ENCODE data around the gene PRPF40B.
A peak's percentile ranks its signal among the peaks of the same experiment; 100 is the strongest.

Gene PRPF40B

DNA sequence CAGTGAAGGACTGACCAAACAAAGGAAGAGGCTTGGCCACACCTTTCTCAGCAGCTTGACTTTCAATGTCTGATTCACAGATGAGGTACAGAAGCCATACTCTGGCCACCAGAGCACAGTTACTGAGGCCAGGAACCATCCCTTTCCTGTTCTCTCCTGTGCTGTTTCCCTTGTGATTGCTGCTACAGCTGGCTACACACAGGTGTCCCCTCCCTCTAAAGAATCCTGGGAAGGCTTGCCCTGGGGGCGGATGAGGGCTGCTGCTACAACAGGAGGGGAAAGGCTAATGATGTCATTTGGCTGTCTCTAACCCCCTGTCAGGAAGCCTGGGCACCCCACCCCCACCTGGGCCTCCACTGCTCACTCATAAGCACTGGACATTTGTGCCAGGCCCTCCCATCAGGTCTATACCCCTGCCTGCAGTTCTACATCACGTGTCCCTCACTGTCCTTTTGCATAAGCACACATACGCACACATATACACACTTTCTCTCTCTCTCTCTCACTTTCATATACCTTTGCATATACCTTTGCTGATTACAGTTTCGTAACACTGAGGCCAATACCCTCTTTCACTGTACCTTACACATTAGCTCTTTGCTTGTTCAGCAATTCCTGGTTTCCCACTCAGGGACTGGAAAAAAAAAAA, 41.4 kb downstream of the PRPF40B start:
- DNase-seq (ENCODE audit: low spot score) = peak; percentile 50
- in situ Hi-C loops (cut with MboI; ENCODE audit: low pct_unique_long_range_greater_than_20kb, low sequenced_read_pairs, unreplicated experiment) = no loop called here

DNA sequence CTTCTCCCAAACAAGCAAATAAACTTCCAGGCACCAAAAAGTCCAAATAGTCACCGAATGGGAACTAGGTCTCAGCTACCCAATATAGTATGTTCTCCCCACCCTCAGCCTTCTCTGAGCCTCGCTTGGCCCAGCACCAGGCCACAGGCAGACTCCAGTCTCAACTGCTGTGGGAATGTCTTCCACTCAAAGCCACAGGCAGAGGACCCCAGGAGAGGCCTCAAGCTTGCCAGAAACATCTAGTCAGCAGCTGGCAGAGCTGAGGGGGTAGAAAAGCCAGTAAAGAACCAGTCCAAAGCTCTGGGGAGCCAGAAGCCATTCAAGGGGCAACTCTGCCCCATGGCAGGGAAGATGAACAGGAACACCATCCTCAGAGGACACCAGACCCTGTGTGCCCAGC, 42.0 kb downstream of the PRPF40B start:
- TF ChIP-seq, protein P1, sequence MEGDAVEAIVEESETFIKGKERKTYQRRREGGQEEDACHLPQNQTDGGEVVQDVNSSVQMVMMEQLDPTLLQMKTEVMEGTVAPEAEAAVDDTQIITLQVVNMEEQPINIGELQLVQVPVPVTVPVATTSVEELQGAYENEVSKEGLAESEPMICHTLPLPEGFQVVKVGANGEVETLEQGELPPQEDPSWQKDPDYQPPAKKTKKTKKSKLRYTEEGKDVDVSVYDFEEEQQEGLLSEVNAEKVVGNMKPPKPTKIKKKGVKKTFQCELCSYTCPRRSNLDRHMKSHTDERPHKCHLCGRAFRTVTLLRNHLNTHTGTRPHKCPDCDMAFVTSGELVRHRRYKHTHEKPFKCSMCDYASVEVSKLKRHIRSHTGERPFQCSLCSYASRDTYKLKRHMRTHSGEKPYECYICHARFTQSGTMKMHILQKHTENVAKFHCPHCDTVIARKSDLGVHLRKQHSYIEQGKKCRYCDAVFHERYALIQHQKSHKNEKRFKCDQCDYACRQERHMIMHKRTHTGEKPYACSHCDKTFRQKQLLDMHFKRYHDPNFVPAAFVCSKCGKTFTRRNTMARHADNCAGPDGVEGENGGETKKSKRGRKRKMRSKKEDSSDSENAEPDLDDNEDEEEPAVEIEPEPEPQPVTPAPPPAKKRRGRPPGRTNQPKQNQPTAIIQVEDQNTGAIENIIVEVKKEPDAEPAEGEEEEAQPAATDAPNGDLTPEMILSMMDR (IDR thresholded peaks at IDR 0.05; ENCODE audit: extremely low read depth, insufficient read depth, missing control alignments) = no peak
- DNase-seq (ENCODE audit: low spot score) = no peak
- in situ Hi-C loops (cut with MboI; ENCODE audit: low pct_unique_long_range_greater_than_20kb, low sequenced_read_pairs, unreplicated experiment) = no loop called here

More for the DNA sequence above, 41.4 kb downstream of the PRPF40B start:
- TF ChIP-seq, protein P1 (IDR thresholded peaks at IDR 0.05; ENCODE audit: extremely low read depth, insufficient read depth, missing control alignments) = no peak

DNA sequence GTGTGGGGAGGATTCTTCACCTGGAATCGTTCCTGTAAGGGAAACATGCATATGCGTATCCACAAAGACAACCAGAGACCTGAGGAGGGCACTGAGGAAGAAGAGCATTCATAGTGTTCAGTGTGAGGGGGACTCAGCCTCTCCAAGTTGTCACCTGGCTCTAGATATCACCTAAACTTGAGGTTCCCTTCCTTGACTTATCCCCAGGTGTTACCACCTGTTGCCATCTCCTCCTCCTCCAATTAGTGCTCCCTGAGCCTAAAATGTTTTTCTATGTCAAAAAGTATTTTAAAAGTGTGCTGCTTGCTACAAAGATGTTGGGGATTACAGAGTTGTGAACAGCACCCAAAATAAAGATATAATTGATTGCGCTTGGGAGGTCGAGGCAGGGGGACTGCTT, 42.8 kb downstream of the PRPF40B start:
- TF ChIP-seq, protein P1 (IDR thresholded peaks at IDR 0.05; ENCODE audit: extremely low read depth, insufficient read depth, missing control alignments) = no peak
- in situ Hi-C loops (cut with MboI; ENCODE audit: low pct_unique_long_range_greater_than_20kb, low sequenced_read_pairs, unreplicated experiment) = no loop called here
- DNase-seq (ENCODE audit: low spot score) = no peak

DNA sequence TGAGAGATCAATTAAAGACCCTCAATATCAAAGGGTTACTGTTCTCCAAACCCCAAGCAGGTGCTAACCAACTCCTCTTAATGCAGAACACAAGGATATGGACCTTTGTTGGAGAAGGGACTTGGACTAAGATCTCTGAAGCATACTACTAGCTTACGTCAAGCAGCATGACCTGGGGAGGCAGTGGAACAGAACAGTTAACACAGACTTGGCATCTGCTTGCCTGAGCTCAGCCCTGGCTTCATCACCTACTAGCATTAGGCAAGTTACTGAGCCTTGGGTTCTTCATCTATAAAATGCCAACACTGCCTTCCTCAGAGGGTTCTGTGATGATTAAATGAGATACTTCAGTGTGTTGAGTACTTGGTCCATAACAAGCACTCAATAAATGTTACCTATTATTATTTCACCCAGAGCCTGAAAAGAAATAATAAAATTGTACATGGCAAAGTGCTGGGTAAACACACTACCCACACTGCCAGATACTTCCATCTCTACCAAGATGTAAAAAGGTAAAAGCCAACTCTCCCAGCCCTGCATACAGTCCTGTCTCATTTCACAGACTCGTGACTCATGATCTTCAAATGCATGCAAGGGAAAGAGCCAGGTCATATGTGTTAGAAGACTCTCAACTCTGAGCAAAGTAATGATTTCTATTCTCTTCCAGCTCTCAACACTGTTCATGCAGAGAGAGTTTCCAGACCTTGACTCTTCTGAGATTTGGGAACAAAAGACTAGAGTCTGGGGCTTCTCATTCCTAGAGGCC, 44.1 kb downstream of the PRPF40B start:
- in situ Hi-C loops (cut with MboI; ENCODE audit: low pct_unique_long_range_greater_than_20kb, low sequenced_read_pairs, unreplicated experiment) = no loop called here
- DNase-seq (ENCODE audit: low spot score) = no peak
- TF ChIP-seq, protein P1 (IDR thresholded peaks at IDR 0.05; ENCODE audit: extremely low read depth, insufficient read depth, missing control alignments) = no peak

DNA sequence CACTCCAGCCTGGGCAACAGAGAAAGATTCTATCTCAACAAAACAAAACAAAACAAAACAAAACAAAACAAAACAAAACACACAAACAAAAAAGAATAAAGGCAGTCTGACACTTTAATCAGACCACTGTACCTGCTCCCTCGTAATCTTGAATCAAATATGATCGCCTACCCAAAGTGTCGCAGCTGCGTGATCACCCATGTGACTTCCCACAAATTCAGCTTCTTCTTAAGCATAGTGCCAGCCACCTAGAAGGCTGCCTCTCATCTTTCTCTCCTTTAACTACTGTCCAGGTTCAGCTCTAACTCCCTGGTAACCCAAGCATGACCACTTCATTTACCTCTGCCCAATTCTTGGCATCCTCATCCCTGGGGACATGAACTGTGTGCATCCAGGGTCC, 46.4 kb downstream of the PRPF40B start:
- in situ Hi-C loops (cut with MboI; ENCODE audit: low pct_unique_long_range_greater_than_20kb, low sequenced_read_pairs, unreplicated experiment) = no loop called here
- TF ChIP-seq, protein P1 (IDR thresholded peaks at IDR 0.05; ENCODE audit: extremely low read depth, insufficient read depth, missing control alignments) = no peak
- DNase-seq (ENCODE audit: low spot score) = no peak

DNA sequence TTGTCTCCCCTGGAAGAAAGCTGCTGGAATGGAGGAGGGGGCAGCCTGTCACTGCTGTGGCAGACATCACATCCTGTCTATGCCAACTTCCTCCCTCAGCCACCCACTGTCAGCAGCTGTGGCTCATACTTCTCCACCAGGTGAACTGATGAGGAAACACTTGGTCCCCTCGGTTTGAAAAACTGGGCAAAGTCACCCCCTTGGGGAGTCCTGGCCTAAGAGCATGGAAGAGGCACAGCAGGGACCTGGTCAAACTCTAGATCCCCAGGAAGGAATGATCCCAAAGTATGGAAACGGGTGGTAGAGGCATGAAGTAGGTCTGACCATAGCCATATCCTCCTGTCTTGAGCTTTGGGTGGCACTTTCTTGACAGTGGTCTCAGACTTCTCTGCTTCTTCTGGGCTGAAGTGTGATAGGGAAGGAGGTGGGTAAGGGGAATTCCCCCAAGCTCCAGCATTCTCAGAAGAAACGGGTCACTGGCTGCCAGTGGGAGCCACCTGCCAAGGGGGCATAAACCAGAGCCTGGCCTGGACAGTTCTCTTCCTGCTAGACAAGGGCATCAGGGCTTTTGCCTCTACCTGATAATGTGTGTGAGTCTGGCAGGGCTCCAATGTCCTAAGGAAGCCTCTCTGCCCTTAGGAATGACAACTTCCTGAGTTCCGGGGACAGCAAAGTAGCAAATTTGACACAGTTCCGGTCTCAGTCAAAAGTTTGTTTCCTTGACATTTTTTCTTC, 47.8 kb downstream of the PRPF40B start:
- TF ChIP-seq, protein P1 (IDR thresholded peaks at IDR 0.05; ENCODE audit: extremely low read depth, insufficient read depth, missing control alignments) = no peak
- DNase-seq (ENCODE audit: low spot score) = no peak
- in situ Hi-C loops (cut with MboI; ENCODE audit: low pct_unique_long_range_greater_than_20kb, low sequenced_read_pairs, unreplicated experiment) = no loop called here
